ENCODE data around the gene MYO5B.
"Not testable (repeated sequence)": the region's sequence is repeated elsewhere in the genome, so short reads cannot be mapped to it uniquely, and the experiment has no call there.

The MYO5B gene

DNA sequence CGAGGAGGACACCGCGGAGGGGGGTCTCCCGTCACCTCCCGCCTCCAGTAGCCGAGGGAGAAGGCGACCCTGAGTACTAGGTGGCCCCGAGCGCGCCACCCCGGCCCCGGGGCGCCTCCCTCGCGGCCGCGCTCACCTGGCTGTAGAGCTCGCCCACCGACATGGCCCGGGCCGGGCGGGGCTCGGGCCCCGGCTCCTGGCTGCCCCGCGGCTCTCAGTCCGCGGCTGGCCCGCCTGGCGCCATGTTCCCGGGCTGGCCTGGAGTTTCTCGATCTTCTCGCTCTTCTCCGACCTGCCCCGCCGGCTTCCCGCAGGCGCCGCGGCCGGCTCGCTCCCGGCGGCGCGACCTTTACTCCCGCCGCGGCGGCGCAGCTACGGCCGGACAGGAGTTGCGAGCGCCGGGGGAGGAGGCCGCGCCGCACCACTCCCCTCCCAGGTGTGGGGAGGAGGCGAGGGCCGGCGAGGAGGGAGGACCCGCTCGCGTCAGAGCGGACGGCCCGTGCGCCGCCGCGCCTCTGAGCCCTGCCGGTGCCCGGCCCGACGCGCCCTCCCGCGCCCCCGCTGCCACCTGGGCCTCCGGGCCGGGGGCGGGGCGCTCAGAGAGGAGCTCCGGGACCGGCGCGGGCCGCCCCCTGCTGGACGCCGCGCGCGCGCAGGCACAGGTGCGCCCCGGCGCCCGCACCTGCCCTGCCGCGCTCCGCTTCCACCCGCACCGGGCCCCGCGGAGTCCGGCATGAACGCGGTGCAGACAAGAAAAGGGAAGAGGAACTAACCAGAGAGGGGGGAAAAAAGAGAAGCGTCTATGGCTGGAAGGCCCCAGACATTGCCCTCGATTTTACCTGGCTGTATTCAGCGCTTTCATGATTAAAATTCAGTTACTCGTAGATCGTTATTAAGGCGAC is at the start of gene MYO5B:
Gene MYO5B, minus strand, starts transcription at position 517 of the 902 bp plus-strand sequence. Its CDS starts 354 bp downstream, at position 163.
- peak; percentile 67 for DNase-seq

DNA sequence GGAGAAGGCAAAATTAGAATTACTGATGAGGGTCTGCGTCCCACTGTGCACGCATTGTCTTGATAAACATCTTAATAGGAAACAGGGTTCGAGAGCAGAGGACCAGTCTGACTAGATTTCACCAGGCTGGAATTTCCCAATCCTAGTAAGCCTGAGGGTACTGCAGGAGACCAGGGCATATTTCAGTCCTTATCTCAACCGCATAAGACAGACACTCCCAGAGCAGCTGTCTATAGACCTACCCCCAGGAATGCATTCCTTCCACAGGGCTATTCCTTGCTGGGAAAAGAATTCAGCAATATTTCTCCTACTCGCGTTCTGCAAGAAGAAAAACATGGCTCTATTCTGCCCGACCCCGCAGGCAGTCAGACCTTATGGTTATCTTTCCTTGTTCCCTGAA is 46.8 kb upstream of the MYO5B start:
- not testable (repeated sequence) for DNase-seq

DNA sequence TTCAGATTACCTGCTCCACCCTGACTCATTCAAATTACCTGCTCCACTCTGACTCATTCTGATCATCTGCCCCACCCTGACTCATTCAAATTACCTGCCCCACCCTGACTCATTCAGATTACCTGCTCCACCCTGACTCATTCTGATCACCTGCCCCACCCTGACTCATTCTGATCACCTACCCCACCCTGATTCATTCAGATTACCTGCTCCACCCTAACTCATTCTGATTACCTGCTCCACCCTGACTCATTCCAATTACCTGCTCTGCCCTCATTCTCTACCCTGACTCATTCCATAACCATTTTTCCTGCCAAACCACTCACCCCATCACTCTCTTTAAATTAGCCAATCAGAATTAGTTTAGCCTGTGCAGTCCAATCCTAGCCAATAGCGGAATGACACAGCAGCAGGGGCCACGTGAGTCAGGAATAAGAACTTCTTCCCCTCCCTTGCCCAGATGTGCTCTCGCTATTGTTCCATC is 45.2 kb upstream of the MYO5B start:
- DNase-seq: no peak

DNA sequence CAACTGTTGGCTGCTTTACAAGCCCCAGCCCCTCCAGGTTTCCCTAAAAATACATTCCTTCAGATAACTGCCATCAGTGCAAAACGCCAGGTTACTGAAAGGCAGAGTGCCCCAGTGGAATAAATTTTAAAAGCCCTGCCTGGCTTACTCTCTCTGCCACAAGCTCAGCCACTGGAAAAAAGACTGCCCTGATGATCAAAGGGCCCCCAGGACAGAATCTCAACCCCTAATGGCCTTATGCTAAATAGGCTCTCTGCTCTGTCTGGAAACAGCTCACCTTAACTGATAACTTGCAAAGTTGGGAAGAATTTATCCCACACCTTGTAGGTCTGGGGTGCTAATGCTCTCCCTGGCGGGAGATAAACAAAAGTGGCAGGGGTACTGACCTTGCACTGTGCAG is 37.5 kb upstream of the MYO5B start:
- no peak for DNase-seq

DNA sequence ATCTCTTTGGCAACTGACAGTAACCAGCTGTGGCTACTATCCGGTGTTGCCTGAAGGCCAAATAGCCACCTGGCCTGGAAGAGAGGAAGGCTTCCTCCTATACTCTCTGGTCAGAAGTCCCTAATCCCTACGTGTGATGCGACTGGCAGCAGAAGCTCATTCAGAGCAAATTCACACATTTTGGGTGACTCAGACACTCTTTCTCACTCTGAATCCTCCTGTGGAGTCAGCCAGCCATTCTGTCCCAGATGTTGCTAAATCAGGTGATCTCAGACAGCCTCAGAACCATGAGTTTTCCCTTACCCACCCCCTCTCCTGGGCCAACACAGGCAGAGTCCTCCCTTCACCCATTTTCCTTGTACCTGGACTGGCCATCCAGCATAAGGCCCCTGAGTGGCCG is 36.7 kb upstream of the MYO5B start:
- DNase-seq: no peak

DNA sequence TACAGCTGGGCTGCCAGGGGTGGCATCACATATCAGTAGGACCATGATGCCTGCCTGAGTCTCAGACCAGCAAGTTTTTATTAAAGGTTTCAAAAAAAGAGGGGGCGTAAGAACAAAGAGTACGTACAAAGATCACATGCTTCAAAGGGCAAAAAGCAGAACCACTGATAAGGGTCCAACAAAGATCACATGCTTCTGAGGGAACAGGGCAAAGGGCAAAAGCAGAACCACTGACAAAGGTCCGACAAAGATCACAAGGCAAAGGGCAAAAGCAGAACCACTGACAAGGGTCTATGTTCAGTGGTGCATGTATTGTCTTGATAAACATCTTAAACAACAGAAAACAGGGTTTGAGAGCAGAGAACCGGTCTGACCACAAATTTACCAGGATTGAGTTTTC is 25.3 kb upstream of the MYO5B start:
- DNase-seq: not testable (repeated sequence)

DNA sequence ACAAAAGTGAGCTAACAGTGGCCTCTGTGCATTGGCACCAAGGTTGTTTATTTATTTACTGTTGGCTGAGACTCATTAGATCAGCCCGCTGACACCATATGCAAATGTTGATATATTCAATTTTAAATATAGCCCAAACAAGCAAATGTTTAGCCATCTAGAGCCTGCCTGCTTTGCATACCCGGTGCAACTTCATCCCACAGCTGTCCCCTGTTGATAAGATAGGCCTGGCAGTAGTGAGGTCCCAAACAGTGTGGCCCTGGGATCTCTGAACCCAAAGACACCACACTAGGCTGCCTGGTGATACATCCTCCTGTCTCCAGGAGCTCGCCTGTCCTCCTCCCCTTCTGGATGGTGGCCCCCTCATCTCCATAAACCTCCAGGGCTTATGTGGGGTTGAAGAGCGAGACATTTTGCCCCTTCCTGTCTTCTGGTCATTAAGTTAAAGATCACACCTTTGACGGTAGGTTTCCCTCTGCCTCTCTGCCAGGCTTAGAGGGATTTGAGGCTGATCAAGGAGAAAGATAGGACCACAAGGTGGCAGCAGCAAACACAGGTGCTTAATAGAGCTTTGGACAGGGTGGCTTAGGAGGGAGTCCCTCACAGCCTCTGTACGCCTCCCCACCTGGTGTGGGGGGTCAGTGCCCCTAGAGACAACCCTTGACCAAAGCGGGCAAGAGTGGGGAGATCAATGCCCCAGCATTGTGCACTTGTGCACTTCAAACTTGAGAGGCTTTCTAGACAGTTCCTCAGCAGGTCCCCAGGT is 23.7 kb upstream of the MYO5B start:
- DNase-seq: no peak

DNA sequence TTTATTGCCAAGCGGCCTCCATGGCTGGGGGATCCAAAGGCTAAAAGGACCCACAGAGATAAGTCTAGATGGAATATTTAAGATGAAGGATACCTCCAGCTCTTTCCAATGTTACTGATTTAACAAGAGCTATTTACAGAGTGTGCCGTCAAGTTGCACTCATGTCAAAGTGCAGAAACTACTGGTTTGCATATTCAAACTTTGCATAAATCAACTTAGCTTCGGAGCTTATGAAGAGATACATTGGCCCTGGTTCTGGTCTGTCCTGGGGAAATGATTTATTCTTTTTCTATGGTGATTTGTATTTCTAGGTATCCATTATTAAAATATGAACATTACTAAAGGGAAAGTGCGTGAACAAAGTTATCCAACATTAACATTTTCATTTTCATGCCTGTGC is 14.4 kb upstream of the MYO5B start:
- no peak for DNase-seq

DNA sequence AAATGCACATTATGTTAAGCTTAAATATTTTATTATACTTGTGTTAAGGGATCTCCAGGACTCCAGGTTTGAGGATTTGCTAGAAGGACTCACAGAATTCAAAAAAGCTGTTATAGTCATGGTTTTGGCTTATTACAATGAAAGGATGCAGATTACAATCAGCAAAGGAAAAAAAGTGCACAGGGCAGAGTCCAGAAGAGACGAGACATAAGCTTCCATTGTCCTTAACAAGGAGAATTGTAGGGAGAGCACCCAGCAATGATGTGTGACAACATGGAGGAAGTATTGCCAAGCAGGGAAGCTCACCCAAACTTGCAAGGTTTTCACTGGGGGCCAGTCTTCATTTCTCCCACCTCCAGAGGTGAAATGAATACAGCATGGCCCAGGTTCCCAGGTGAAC is 12.8 kb upstream of the MYO5B start:
- no peak for DNase-seq

DNA sequence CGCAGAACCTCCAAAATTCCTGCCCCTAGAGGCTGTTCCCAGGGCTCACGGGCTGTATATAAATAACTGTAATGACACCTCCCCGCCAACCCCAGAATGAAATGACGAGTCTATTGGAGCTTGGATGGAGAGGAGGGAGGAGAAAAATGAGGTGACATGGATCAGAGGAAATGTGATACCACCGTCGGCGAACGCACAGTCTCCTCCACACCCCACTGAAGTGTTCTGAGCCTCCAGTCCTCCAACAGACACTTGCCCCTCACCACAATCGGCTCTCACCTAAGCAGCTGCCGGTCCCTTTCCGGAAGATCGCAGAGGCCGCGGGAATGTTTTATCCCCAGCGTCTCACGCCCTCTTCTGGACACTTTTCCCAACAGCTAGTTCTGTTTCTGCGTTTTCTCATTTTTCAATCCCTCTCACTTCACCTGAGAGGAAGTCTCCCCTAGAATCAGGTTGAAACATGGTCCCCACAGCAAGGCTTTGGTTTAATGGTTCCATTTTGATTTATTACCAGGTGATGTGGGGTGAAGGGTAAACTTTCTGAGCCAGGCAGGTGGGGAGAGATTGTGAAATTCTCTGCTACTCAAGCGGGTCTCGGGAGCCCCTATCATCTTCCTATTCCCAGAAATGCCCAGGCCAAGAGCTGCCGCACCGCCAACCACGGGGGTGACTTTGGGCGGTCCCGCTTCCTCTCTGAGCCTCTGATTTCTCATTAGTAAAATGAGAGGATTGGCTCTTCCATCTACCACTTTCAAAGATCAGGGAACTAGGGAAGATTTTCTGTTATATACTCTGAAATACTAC is 9.1 kb upstream of the MYO5B start:
- DNase-seq: peak; percentile 51

DNA sequence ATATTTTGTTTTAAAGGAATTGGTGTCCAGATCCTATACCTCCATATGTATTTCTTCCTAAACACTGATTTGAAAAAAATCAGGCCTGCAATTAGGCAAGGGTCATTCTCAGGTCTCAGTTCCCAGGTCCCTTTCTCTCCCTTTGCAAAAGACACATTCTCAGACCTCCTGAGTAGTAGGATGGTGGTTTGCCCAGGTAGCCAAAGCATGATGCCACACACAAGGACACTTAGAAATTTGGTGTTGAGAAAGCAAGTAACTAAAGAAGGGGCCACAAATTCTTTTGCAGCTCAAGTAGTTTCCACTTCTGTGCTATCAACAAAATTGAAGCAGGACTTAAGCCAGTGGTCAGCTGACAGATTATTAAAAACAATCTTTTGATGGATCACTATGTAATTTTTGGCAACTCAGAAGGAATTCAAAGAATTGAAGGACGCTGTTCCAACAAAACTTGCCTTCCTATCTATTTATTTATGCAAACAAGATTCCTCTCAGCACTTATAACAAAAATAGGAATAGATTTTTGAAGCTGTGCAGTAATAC is 6.6 kb upstream of the MYO5B start:
- DNase-seq: no peak

DNA sequence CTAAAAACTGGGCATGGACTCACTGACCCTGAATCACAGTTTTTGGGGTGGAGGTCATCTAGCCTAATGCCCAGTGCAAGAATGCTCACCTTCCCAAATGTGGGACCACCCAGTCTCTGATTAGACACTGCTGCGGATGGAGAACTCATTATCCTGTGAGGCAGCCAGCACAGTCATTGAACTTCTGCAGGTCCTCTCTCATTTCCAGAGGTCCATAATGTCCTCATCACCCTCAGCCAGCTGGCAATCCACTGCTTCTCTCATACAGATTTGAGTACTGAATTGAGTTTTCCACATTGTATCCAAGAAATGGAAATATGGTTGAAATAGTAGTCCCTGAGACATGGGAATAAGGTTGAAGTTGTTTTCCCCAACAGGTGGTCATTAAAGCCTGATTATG is 5.0 kb upstream of the MYO5B start:
- DNase-seq: no peak

DNA sequence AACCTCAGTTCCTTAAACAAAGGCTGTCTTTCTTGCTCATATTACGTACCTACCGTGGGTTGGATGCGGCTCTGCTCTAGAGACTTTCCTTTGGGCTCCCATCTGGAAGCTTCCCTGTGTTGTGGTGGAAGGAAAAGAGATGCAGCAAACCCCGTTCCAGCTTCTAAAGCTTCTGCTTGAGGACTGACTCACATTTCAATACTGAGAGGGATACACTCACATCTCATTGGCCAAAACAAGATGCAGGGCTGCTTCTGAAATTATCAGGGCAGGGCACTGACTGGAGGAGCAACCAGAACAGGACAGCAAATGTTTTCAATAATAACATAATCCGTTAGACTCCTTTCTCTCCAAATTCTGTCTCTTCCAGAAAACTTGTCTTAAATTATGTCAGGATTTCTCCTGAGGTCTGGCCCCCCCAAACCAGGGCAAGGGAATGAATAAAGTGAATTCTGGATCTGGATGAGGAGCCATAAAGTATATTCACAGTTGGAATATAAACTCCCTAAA is 4.5 kb upstream of the MYO5B start:
- DNase-seq: no peak

DNA sequence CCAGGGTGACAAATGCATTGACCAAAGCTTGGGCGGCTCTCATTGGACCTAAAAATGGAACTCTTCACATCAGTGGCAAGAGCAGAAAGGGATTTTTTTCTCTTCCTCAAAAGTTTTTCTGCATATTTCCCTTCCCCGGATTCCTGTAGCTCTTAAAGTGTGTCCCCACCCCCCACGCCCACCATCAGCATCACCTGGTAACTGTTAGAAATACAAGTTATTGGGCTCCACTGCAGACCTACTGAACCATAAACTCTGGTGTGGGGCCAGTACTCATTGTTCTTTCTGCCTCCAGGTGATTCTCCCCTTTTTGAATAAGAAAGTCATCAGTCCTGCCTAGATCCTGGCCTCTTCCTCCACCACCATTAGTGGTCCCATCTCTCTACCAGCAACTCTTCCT is 1.3 kb upstream of the MYO5B start:
- DNase-seq: no peak

DNA sequence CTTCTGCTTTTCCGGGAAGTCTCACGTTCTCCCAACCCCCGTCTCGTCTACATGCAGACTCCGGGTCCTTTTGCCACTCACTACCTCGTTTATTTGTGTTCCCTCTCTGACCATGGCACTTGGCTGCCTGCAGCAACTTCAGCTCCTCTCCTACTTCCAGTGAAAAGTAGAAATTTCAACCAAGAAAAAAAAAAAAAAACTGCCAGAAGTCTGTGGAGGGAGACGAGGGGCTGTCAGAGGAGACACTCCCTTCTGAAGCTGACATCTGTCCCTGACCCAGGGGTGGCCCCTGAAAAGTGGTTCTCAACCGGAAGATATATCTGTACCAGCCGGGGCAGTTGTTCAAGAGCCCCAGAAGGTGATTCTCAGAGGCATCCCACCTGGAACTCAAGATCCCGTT is 742 bp upstream of the MYO5B start:
- DNase-seq: no peak

DNA sequence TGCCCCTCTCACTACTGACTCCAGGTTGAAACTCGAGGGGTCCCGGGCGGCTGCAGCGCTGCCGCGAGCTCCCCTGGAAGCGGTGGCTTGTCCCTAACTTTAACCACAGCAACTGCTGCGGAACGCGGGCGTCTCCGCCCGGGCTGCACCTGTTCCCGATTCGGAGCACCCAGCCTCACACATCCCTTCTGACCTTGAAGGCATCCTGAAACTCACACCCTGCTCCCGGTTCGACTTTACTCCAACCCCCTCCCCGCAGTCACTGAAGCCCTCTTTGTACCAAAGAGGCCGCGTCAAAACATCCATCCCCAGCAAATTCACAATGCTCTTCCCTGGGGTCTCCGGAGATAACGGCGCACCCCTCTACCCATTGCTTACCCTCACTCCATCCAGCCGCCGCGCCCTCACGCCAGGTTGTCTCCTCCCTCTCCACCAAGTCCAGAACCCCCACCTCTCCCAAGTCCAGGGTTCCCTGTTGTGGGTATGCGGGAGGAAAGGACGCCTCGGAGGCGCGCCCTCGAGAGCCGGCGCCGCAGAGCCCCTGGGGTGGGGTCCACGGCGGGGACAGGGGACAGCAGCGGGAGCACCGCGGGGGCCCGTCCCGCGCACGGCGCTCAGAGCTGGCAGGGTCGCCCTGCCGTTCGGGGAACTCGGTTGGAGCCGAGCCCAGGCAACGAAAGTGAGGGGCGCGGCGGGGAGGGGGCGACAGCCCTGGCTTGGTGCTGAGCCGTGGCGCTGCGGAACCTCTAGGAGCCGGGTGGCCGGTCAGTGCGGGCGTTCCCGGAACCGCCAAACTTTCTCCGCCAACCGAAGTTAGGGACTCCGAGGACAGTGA is 934 bp downstream of the MYO5B start:
- DNase-seq: no peak

DNA sequence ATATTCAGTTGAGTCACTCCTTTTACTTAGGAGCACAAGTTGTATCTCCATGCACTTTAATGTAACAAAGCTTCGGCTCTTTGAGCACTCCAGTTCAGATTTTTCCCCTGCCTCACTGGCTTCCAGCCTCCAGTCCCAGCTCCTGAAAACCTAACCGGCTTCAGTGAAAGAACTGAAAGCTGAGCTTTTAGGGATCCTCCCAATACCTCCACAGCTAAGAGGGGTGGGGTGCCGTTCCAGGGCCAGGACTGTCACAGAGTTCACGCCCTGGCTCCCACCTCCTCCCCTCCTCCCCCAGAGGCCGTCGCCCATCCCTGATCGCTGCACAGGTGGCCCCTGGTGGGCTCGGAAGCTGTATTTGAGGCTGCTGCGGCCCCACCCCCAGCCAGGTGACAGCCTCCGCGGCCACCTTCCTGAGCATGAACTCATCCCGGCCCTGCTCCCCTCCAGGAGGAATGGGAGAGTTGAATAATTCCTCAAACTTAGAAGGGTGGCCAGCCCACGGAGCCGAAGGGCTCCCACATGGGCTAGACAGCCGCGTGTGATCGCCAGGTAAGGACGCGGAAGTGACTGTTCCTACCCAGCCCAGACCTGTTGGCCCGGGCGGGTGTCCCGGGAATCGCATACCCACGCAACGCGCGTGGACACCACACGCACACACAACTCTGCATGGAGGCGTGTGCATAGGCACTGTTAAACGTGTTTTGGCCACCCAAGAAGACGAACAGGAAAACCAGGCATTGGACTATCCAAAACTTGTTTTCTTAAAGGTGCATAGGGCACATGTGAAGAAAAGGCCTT is 1.8 kb downstream of the MYO5B start:
- no peak for DNase-seq

DNA sequence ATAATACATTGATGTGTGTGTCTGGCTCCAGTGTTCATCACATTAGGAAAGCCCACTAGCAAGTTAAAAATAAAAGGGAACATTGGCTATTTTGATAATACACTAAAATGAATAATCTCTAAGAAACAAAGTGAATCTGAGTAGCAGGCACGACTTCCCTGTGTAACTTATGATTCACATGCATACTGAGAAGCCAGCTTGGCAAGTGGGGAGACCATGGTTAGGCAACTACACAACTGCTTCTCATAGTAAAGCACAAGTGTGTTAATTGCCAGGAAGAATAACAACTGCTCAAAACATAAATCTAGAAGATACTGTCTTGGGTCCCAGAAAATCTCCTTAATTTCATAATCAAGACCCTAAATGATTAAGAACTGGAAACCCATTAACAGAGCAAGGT is 4.0 kb downstream of the MYO5B start:
- DNase-seq: no peak

DNA sequence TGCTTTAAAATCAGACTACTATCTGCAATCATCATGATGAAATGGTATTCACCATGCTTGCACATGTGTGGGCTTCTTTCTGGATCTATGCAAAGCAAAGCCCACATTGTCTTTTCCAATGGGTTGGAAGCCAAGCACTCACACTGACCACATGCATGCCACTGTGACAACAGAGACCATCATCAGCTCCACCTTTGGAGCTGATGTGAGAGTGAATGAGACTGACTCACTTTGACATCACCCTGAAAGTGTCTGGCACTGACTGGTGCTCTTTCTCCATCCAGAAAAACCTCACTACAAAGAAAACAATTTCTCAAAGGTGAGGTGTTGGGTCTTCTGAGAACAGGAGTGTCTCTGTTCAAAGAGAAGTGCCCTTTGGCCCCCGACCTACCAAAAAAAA is 4.7 kb downstream of the MYO5B start:
- DNase-seq: no peak

DNA sequence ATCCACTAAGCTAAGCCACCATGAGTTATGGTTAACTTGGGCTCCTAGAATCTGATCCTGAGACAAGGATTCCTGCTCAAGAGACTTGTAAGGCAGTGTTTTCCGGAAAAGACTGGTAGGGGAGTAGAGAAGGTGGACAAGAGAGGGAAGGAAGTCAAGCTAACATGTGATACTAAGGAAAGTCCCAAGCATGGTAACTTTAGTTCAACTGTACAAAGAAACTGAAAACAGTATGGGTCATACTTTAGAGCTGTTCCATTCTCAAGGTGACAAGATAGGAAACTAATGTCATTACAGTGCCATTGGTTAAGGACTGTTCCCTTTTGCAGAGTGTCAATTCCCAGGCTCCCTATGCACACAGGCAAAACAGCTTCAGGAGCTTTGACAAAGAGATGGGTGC is 5.8 kb downstream of the MYO5B start:
- DNase-seq: no peak

DNA sequence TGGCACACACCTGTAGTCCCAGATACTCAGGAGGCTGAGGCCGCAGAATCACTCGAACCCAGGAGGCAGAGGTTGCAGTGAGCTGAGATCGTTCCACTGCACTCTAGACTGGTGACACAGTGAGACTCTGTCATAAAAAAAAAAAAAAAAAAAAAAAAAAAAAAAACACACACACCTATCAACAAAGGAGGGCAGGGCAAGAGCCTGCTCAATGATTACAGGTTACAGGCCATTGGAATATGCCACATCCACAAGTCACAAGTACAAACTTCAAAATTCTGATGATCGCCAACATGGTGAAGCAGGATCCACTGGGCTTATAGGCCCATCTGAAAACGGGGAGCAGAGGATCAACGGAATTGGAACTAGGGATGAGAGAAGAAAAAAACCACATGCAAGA is 6.3 kb downstream of the MYO5B start:
- no peak for DNase-seq

Data from NCI-H2029 (cell line).